OCI-LY3 (cell line): Measurements from ENCODE around the gene CCRL2.

Source experiments
- EZH2phosphoT487 ChIP-seq: fragments of 200-600 bp; shearing (Covaris generic); IDR thresholded peaks from 2 replicates; pipeline ENCODE4 v1.6.1; 2018; ENCODE audit warnings: antibody characterized with exemption, mixed run types, low read depth
- TF ChIP-seq, protein P1 (sequence below): fragments of 200-600, 300-600 bp; sonication (generic); IDR thresholded peaks from 2 replicates; pipeline ENCODE4 v1.5.1; 2014; ENCODE audit warnings: antibody characterized with exemption, low read length, low read depth

DNA sequence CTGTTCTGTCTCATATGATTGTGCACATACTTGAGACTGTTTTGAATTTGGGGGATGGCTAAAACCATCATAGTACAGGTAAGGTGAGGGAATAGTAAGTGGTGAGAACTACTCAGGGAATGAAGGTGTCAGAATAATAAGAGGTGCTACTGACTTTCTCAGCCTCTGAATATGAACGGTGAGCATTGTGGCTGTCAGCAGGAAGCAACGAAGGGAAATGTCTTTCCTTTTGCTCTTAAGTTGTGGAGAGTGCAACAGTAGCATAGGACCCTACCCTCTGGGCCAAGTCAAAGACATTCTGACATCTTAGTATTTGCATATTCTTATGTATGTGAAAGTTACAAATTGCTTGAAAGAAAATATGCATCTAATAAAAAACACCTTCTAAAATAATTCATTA, 31.2 kb upstream of the CCRL2 start:
- TF ChIP-seq, protein P1, sequence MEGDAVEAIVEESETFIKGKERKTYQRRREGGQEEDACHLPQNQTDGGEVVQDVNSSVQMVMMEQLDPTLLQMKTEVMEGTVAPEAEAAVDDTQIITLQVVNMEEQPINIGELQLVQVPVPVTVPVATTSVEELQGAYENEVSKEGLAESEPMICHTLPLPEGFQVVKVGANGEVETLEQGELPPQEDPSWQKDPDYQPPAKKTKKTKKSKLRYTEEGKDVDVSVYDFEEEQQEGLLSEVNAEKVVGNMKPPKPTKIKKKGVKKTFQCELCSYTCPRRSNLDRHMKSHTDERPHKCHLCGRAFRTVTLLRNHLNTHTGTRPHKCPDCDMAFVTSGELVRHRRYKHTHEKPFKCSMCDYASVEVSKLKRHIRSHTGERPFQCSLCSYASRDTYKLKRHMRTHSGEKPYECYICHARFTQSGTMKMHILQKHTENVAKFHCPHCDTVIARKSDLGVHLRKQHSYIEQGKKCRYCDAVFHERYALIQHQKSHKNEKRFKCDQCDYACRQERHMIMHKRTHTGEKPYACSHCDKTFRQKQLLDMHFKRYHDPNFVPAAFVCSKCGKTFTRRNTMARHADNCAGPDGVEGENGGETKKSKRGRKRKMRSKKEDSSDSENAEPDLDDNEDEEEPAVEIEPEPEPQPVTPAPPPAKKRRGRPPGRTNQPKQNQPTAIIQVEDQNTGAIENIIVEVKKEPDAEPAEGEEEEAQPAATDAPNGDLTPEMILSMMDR: no peak
- TF ChIP-seq EZH2phosphoT487: no peak
